Duodenal mucosa (tissue), 2 donors: ENCODE measurements around the gene BMX.

Experiments
- H3K27ac ChIP-seq: one replicate; pipeline ENCODE4 v1.7.0; 2013; ENCODE audit warnings: low read depth, low read length
- H3K27me3 ChIP-seq, 2 donors: one replicate each; pipeline ENCODE4 v1.7.0; 2013; ENCODE audit warnings: low read length in 2 of 2, control low read depth in 1 of 2; ENCODE audit not compliant: insufficient read depth in 2 of 2, control insufficient read depth in 1 of 2
- H3K36me3 ChIP-seq, 2 donors: one replicate each; pipeline ENCODE4 v1.7.0; 2013; ENCODE audit warnings: low read length in 2 of 2, control low read depth in 1 of 2; ENCODE audit not compliant: insufficient read depth in 2 of 2, control insufficient read depth in 1 of 2
- H3K4me1 ChIP-seq, 2 donors: one replicate each; pipeline ENCODE4 v1.7.0; 2013; ENCODE audit warnings: low read length in 2 of 2, control low read depth in 1 of 2; ENCODE audit not compliant: insufficient read depth in 2 of 2, control insufficient read depth in 1 of 2
- H3K4me3 ChIP-seq, 2 donors: one replicate each; pipeline ENCODE4 v1.7.0; 2013; ENCODE audit warnings: low read length in 2 of 2, low read depth in 1 of 2
- H3K9ac ChIP-seq, 2 donors: one replicate each; pipeline ENCODE4 v1.7.0; 2013; ENCODE audit warnings: low read length in 2 of 2, low read depth in 1 of 2
- H3K9me3 ChIP-seq, 2 donors: one replicate each; pipeline ENCODE4 v1.7.0; 2013; ENCODE audit warnings: low read length in 2 of 2, control low read depth in 1 of 2; ENCODE audit not compliant: control insufficient read depth in 1 of 2

BMX gene

DNA sequence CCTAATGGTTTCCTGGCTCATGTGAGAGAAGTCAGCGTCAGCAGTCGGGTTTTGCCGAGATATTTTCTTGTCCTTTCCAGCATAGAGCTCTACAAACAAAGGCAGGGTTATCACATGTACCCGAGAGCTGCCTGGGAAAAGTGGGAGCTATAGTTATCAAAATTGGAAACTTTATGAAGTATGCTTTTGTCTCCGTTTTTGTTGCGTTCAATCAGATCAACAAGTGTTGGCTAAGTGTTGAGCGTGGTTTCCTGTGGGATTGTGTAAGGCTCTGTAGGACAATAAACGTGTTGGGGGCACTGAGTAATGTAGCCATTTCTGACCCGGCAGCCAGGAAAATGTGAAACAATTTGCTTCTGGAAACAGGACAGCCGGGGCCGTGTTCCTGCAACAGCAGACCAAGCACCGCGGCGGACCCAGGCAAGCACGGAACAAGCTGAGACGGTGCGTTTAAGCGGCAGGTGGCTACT is at the start of gene BMX:
Gene BMX (plus strand): TSS at position 311 of the 470 bp plus-strand sequence. CDS start 7,547 bp downstream, outside the sequence.
- no peak within 1 kb of the TSS for H3K4me3 ChIP-seq
- no peaks in the 10 kb centered on the region for H3K4me1 ChIP-seq
- H3K9ac ChIP-seq = no peak within 1 kb of the TSS
- H3K36me3 ChIP-seq = no peaks in the 10 kb centered on the region
- H3K27me3 ChIP-seq = no peaks in the 10 kb centered on the region
- no peak within 1 kb of the TSS for H3K27ac ChIP-seq
- no peaks in the 10 kb centered on the region for H3K9me3 ChIP-seq

DNA sequence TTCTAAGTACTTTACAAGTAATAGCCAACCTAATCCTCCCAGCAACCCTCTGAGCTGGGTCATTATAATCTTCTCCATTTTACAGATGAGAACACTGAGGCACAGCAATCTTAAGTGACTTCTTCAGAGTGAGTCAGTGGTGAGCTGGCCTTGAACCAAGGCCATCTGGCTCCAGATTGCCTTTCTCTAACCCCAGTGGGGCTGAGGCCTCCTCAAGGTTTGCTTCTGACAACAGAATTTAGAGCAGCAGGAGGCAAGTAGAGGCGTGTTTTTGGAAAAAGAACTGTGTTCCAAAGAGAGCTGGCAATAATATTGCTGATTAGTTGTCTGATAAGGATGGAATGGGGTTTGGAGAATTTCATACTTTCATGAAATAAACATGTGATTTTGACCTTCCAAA is 48.7 kb upstream of the BMX start:
- Histone ChIP-seq H3K36me3 (no peaks in the 10 kb centered on the region), H3K4me1 (no peaks in the 10 kb centered on the region), H3K27me3 (no peaks in the 10 kb centered on the region), H3K9me3 (no peaks in the 10 kb centered on the region), H3K27ac (no peak overlapping the region), H3K9ac (no peak overlapping the region), H3K4me3 (no peak overlapping the region)

GRCh38 chrX:15464704-15465103 is 35.9 kb upstream of the BMX start:
- H3K36me3 ChIP-seq = no peaks in the 10 kb centered on the region
- no peak overlapping the region for H3K4me3 ChIP-seq
- H3K9me3 ChIP-seq = no peaks in the 10 kb centered on the region
- no peak overlapping the region for H3K27ac ChIP-seq
- no peaks in the 10 kb centered on the region for H3K4me1 ChIP-seq
- H3K27me3 ChIP-seq = no peaks in the 10 kb centered on the region
- H3K9ac ChIP-seq = no peak overlapping the region

DNA sequence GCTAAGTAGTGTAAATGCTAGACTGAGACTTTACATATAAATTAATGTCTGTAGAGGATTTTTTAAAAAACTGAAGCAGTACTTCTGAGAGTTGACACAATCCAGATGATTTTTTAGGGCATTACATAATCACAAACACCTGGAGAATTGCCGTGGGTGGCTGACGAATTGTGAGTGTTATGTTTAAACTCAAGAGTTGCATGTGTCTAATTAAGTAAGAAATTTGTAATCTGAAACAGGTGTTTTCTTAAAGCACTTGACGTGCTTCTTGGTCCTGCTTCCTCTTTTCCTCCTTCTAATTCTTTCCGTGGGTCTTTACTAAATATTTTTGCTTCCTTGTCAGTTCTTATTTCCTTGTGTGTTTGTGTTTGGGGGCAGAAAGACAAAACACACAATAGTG is 35.3 kb upstream of the BMX start:
- Histone ChIP-seq H3K4me1 (no peaks in the 10 kb centered on the region), H3K4me3 (no peak overlapping the region), H3K27me3 (no peaks in the 10 kb centered on the region), H3K9ac (no peak overlapping the region), H3K36me3 (no peaks in the 10 kb centered on the region), H3K9me3 (no peaks in the 10 kb centered on the region), H3K27ac (no peak overlapping the region)

DNA sequence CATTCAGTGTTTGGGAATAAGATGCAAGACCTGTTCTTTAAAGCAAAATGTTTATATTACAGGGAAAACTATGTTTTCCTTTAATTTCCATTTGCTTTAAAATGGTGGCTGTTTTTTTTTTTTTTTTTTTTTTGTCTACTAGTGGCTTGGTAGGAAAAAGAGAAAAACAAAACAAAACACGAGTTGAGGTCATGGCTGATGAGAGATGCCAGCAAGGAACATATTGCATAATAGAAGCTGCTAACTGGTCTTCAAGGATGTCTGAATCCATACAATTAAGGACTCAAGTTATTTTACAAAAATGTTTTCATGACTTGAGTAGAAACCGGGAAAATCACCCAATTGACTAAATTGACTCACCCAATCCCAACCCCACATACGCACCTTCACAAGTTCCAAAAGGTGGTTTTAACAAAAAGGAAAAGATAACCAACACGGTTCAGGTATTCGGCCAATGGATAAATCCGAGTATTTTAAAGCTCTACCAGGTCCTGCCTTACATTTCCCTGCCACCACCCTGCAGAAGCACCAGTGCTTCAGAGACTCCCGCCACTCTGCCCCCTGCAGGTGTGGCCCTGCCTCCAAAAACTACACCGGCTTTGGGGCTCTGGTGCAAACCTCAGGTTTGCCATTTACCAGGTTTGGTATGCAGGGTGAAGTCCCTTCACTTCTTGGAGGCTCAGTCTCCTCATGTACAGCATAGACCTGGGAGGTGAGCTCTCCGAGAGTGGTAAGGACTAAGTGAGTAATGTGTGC is 34.5 kb upstream of the BMX start:
- Histone ChIP-seq H3K4me1 (no peaks in the 10 kb centered on the region), H3K27ac (no peak overlapping the region), H3K4me3 (no peak overlapping the region), H3K9ac (no peak overlapping the region), H3K27me3 (no peaks in the 10 kb centered on the region), H3K9me3 (no peaks in the 10 kb centered on the region), H3K36me3 (no peaks in the 10 kb centered on the region)

GRCh38 chrX:15468036-15468435 is 32.6 kb upstream of the BMX start:
- Histone ChIP-seq H3K27ac (no peak overlapping the region), H3K4me1 (no peaks in the 10 kb centered on the region), H3K36me3 (no peaks in the 10 kb centered on the region), H3K27me3 (no peaks in the 10 kb centered on the region), H3K4me3 (no peak overlapping the region), H3K9ac (no peak overlapping the region), H3K9me3 (no peaks in the 10 kb centered on the region)

DNA sequence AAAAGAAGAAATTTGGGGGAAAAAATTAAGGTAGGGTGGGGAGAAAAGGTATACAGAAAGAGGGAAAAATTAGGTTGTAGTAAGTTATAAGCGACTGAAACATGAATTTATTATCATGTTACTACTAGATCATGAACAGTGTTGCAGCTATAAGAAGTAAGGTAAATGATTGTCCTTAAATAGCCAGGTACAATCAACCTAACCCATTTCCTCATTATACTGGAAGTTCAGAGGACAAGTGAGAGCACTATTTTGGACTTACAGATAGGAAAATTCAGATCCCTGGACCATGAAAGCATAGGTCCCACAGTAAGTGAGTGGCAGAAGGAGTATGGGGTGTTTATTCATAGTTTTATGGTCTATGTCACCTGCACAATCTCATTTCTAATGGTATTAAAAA is 31.0 kb upstream of the BMX start:
- no peak overlapping the region for H3K27ac ChIP-seq
- H3K4me3 ChIP-seq = no peak overlapping the region
- H3K9ac ChIP-seq = no peak overlapping the region
- no peaks in the 10 kb centered on the region for H3K27me3 ChIP-seq
- H3K9me3 ChIP-seq = no peaks in the 10 kb centered on the region
- H3K36me3 ChIP-seq = no peaks in the 10 kb centered on the region
- no peaks in the 10 kb centered on the region for H3K4me1 ChIP-seq

- H3K36me3 ChIP-seq = no peaks in the 10 kb centered on the region
- no peak overlapping the region for H3K9ac ChIP-seq
- H3K9me3 ChIP-seq = no peaks in the 10 kb centered on the region
- H3K4me3 ChIP-seq = no peak overlapping the region
- H3K27ac ChIP-seq = no peak overlapping the region
- no peaks in the 10 kb centered on the region for H3K4me1 ChIP-seq
- no peaks in the 10 kb centered on the region for H3K27me3 ChIP-seq
Measured at GRCh38 chrX:15471028-15471427, 29.6 kb upstream of the BMX start.

DNA sequence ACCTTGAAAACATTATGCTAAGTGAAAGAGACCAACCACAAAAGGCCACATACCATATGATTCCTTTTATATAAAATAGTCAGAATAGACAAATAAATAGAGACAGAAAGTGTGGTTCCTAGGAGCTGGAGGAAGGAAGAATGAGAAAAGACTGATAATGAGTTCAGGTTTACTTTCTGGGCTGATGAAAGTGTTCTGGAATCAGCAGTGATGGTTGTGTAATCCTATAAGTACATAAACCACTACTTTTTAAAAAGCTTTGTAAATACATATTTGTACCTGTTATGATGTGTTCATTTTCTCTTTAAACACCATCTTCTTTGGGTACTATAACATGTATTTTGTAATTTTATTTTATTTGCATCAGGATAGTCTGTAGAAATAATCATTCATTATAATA is 28.1 kb upstream of the BMX start:
- H3K36me3 ChIP-seq = no peaks in the 10 kb centered on the region
- no peak overlapping the region for H3K27ac ChIP-seq
- no peaks in the 10 kb centered on the region for H3K9me3 ChIP-seq

GRCh38 chrX:15474028-15474427 is 26.6 kb upstream of the BMX start:
- Histone ChIP-seq H3K4me1 (no peaks in the 10 kb centered on the region), H3K9me3 (no peaks in the 10 kb centered on the region), H3K27ac (no peak overlapping the region), H3K36me3 (peaks cover 0 to 4% of the 10 kb centered on the region in 2 donors), H3K9ac (no peak overlapping the region), H3K27me3 (no peaks in the 10 kb centered on the region), H3K4me3 (no peak overlapping the region)

More for the DNA sequence above, 28.1 kb upstream of the BMX start:
- H3K9ac ChIP-seq = no peak overlapping the region
- no peak overlapping the region for H3K4me3 ChIP-seq
- no peaks in the 10 kb centered on the region for H3K27me3 ChIP-seq
- no peaks in the 10 kb centered on the region for H3K4me1 ChIP-seq
